KMS-11 (cell line): Measurements from ENCODE around the gene DAD1.

Source experiments
- H2AFZ ChIP-seq: fragments of 200-600 bp; sonication (generic); 2 replicates; pipeline ENCODE4 v1.6.1; 2016; ENCODE audit warnings: antibody characterized with exemption, mixed run types, low read depth
- H3K27ac ChIP-seq: fragments of 200-600 bp; sonication (generic); 2 replicates; pipeline ENCODE4 v1.6.1; 2016; ENCODE audit warnings: mild to moderate bottlenecking, mixed run types
- H3K27me3 ChIP-seq: fragments of 200-600 bp; sonication (generic); 2 replicates; pipeline ENCODE4 v1.6.1; 2017; ENCODE audit warnings: mild to moderate bottlenecking, low read depth, mixed run types, moderate library complexity; ENCODE audit not compliant: insufficient read depth
- H3K36me3 ChIP-seq: fragments of 200-600 bp; sonication (generic); 2 replicates; pipeline ENCODE4 v1.6.1; 2017; ENCODE audit warnings: mild to moderate bottlenecking, mixed run types; ENCODE audit not compliant: insufficient read depth
- H3K4me1 ChIP-seq: fragments of 200-600 bp; sonication (generic); 2 replicates; pipeline ENCODE4 v1.6.1; 2016; ENCODE audit warnings: mild to moderate bottlenecking, low read depth, mixed run types; ENCODE audit not compliant: poor library complexity, severe bottlenecking
- H3K4me2 ChIP-seq: fragments of 200-600 bp; sonication (generic); 2 replicates; pipeline ENCODE4 v1.7.0; 2016; ENCODE audit warnings: mild to moderate bottlenecking, mixed run types
- H3K4me3 ChIP-seq: fragments of 200-600 bp; sonication (generic); IDR thresholded peaks from 2 replicates; pipeline ENCODE4 v1.6.1; 2017; ENCODE audit warnings: low read depth, low read length, mixed read lengths; ENCODE audit not compliant: insufficient read depth
- H3K79me2 ChIP-seq: fragments of 200-600 bp; sonication (generic); 2 replicates; pipeline ENCODE4 v1.6.1; 2016; ENCODE audit warnings: low read depth, mixed run types; ENCODE audit not compliant: insufficient read depth
- H3K9ac ChIP-seq: fragments of 200-600 bp; sonication (generic); 2 replicates; pipeline ENCODE4 v1.6.1; 2016; ENCODE audit warnings: mild to moderate bottlenecking, mixed run types
- H4K20me1 ChIP-seq: fragments of 200-600 bp; sonication (generic); 2 replicates; pipeline ENCODE4 v1.6.1; 2016; ENCODE audit warnings: mild to moderate bottlenecking, mixed run types; ENCODE audit not compliant: insufficient read depth
- CTCF ChIP-seq: fragments of 200-600 bp; sonication (generic); conservative IDR thresholded peaks from 2 replicates; pipeline ENCODE4 v1.6.1; 2017; ENCODE audit warnings: low read depth, mild to moderate bottlenecking, antibody characterized with exemption, low read length, moderate library complexity, mixed read lengths

Gene DAD1

GRCh38 chr14:22561661-22562579, 27.1 kb downstream of the DAD1 start:
- TF ChIP-seq CTCF: no peak
- Histone ChIP-seq H3K27ac (peak overlapping the region; percentile 97), H3K27me3 (no peaks in the 10 kb centered on the region), H3K4me3 (no peak overlapping the region), H2AFZ (no peak overlapping the region), H3K36me3 (no peaks in the 10 kb centered on the region), H4K20me1 (no peaks in the 10 kb centered on the region), H3K9ac (peak overlapping the region; percentile 56; the same call in 1 of the 2 replicates), H3K4me1 (peaks cover 96% of the 10 kb centered on the region), H3K4me2 (peak overlapping the region; percentile 99), H3K79me2 (no peaks in the 10 kb centered on the region)

GRCh38 chr14:22561366-22561660, 27.7 kb downstream of the DAD1 start:
- Histone ChIP-seq H3K4me1 (peaks cover 90% of the 10 kb centered on the region), H4K20me1 (no peaks in the 10 kb centered on the region), H3K36me3 (no peaks in the 10 kb centered on the region), H3K27ac (peak overlapping the region; percentile 97), H3K27me3 (no peaks in the 10 kb centered on the region), H3K9ac (no peak overlapping the region), H3K4me3 (no peak overlapping the region), H3K79me2 (no peaks in the 10 kb centered on the region), H3K4me2 (peak overlapping the region; percentile 99), H2AFZ (no peak overlapping the region)
- no peak for TF ChIP-seq CTCF

GRCh38 chr14:22560662-22561365, 28.2 kb downstream of the DAD1 start:
- no peaks in the 10 kb centered on the region for H3K27me3 ChIP-seq
- H3K79me2 ChIP-seq: no peaks in the 10 kb centered on the region
- H3K27ac ChIP-seq: peak overlapping the region; percentile 97
- peak overlapping the region; percentile 99 for H3K4me2 ChIP-seq
- H2AFZ ChIP-seq: no peak overlapping the region
- H4K20me1 ChIP-seq: no peaks in the 10 kb centered on the region
- H3K9ac ChIP-seq: no peak overlapping the region
- H3K4me3 ChIP-seq: no peak overlapping the region
- TF ChIP-seq CTCF: no peak
- H3K4me1 ChIP-seq: peaks cover 88% of the 10 kb centered on the region
- no peaks in the 10 kb centered on the region for H3K36me3 ChIP-seq

GRCh38 chr14:22559041-22559440, 30.0 kb downstream of the DAD1 start:
- H3K4me3 ChIP-seq: no peak overlapping the region
- H2AFZ ChIP-seq: no peak overlapping the region
- H3K9ac ChIP-seq: no peak overlapping the region
- H3K4me1 ChIP-seq: peaks cover 86% of the 10 kb centered on the region
- no peak for TF ChIP-seq CTCF
- no peak overlapping the region for H3K4me2 ChIP-seq
- H4K20me1 ChIP-seq: no peaks in the 10 kb centered on the region
- no peaks in the 10 kb centered on the region for H3K27me3 ChIP-seq
- H3K79me2 ChIP-seq: no peaks in the 10 kb centered on the region
- H3K36me3 ChIP-seq: no peaks in the 10 kb centered on the region
- no peak overlapping the region for H3K27ac ChIP-seq
